ENCODE results near the gene JHY. TPM values are rescaled to one million over a fixed set of nuclear protein-coding genes. Genes with fewer than 3 reads are reported as not detected.

The JHY gene
- total RNA-seq, 6 donors from 2014 or later: 5.5 to 20.9 (median 8.8) TPM

GRCh38 chr11:122843281-122844141 is 39.0 kb upstream of the JHY start:
- no peak for DNase-seq

GRCh38 chr11:122847466-122847865 is 35.1 kb upstream of the JHY start:
- no peaks in the 10 kb centered on the region for H3K36me3 ChIP-seq
- H3K4me1 ChIP-seq: no peaks in the 10 kb centered on the region
- DNase-seq: peak in 1 of 2 donors; percentile 33
- H3K4me3 ChIP-seq: no peak overlapping the region
- 83 to 100% methylated on average over 1 of the region's 1 CpG for WGBS, 2 donors
- ATAC-seq (ENCODE audit: low FRiP score in 2 of 2): no peak
- H3K9me3 ChIP-seq: no peaks in the 10 kb centered on the region
- TF ChIP-seq POLR2A (IDR thresholded peaks at IDR 0.05) (no peak), CTCF (IDR thresholded peaks at IDR 0.05) (no peak), POLR2AphosphoS5 (IDR thresholded peaks at IDR 0.05) (no peak), EP300 (IDR thresholded peaks at IDR 0.05) (no peak)
- H3K27ac ChIP-seq: no peak overlapping the region
- no peaks in the 10 kb centered on the region for H3K27me3 ChIP-seq

More at GRCh38 chr11:122843281-122844141, 39.0 kb upstream of the JHY start:
- H3K27ac ChIP-seq: no peak overlapping the region
- 29 to 45% methylated on average over 10 of the region's 10 CpGs for WGBS, 2 donors
- no peaks in the 10 kb centered on the region for H3K36me3 ChIP-seq
- TF ChIP-seq POLR2AphosphoS5 (IDR thresholded peaks at IDR 0.05): no peak
- no peak for TF ChIP-seq POLR2A (IDR thresholded peaks at IDR 0.05)
- no peak for TF ChIP-seq CTCF (IDR thresholded peaks at IDR 0.05)
- TF ChIP-seq EP300 (IDR thresholded peaks at IDR 0.05): no peak
- no peaks in the 10 kb centered on the region for H3K27me3 ChIP-seq
- H3K4me3 ChIP-seq: no peak overlapping the region
- no peaks in the 10 kb centered on the region for H3K4me1 ChIP-seq
- no peaks in the 10 kb centered on the region for H3K9me3 ChIP-seq
- peak in 1 of 2 donors; percentile 26 for ATAC-seq (ENCODE audit: low FRiP score in 2 of 2)

GRCh38 chr11:122848186-122848585 is 34.4 kb upstream of the JHY start:
- no peak overlapping the region for H3K4me3 ChIP-seq
- no peak for ATAC-seq (ENCODE audit: low FRiP score in 2 of 2)
- H3K27ac ChIP-seq: no peak overlapping the region
- no peaks in the 10 kb centered on the region for H3K4me1 ChIP-seq
- H3K27me3 ChIP-seq: no peaks in the 10 kb centered on the region
- no peaks in the 10 kb centered on the region for H3K36me3 ChIP-seq
- TF ChIP-seq EP300 (IDR thresholded peaks at IDR 0.05): no peak
- no peak for TF ChIP-seq POLR2A (IDR thresholded peaks at IDR 0.05)
- TF ChIP-seq CTCF (IDR thresholded peaks at IDR 0.05): no peak
- TF ChIP-seq POLR2AphosphoS5 (IDR thresholded peaks at IDR 0.05): no peak
- H3K9me3 ChIP-seq: no peaks in the 10 kb centered on the region
- no peak for DNase-seq
- 90 to 98% methylated on average over 1 of the region's 1 CpG for WGBS, 2 donors

GRCh38 chr11:122850076-122850631 is 32.4 kb upstream of the JHY start:
- no peaks in the 10 kb centered on the region for H3K36me3 ChIP-seq
- ATAC-seq (ENCODE audit: low FRiP score in 2 of 2) (no peak), DNase-seq (no peak)
- no peak overlapping the region for H3K27ac ChIP-seq
- H3K27me3 ChIP-seq: no peaks in the 10 kb centered on the region
- H3K9me3 ChIP-seq: no peaks in the 10 kb centered on the region
- peaks cover 0 to 3% (median 0%) of the 10 kb centered on the region in 4 donors for H3K4me1 ChIP-seq
- TF ChIP-seq CTCF (IDR thresholded peaks at IDR 0.05) (no peak), POLR2AphosphoS5 (IDR thresholded peaks at IDR 0.05) (no peak), POLR2A (IDR thresholded peaks at IDR 0.05) (no peak), EP300 (IDR thresholded peaks at IDR 0.05) (no peak)
- H3K4me3 ChIP-seq: no peak overlapping the region
- whole genome bisulfite sequencing, 2 donors: 66 to 75% methylated on average over 7 of the region's 7 CpGs
